NT2/D1 (cell line): ENCODE results near the gene DCAF8.

Experiments used
- DNase-seq: peaks from one replicate; pipeline ENCODE4 v3.0.0-alpha.2; 2011; ENCODE audit warnings: low read depth, low spot score
- H3K27me3 ChIP-seq: 2 replicates; pipeline ENCODE4 v1.6.0; 2011; ENCODE audit warnings: mild to moderate bottlenecking; ENCODE audit not compliant: insufficient read length, insufficient read depth
- H3K36me3 ChIP-seq: 2 replicates; pipeline ENCODE4 v1.6.1; 2011; ENCODE audit warnings: mild to moderate bottlenecking, low read length, mixed read lengths; ENCODE audit not compliant: insufficient read depth, insufficient read length
- H3K4me1 ChIP-seq: 2 replicates; pipeline ENCODE4 v1.5.1; 2011; ENCODE audit not compliant: insufficient read depth, insufficient read length
- H3K4me3 ChIP-seq: 2 replicates; pipeline ENCODE4 v1.5.1; 2011; ENCODE audit warnings: low read depth; ENCODE audit not compliant: insufficient read length
- H3K9ac ChIP-seq: 2 replicates; pipeline ENCODE4 v1.6.0; 2011; ENCODE audit warnings: low read depth; ENCODE audit not compliant: insufficient read length
- H3K9me3 ChIP-seq: 2 replicates; pipeline ENCODE4 v1.5.1; 2011; ENCODE audit warnings: mild to moderate bottlenecking, low read length; ENCODE audit not compliant: insufficient read depth
- SUZ12 ChIP-seq: IDR thresholded peaks from 2 replicates; pipeline ENCODE4 v1.6.1; 2011; ENCODE audit not compliant: insufficient read length, insufficient read depth; ENCODE audit errors: extremely low read depth
- YY1 ChIP-seq: IDR thresholded peaks from 2 replicates; pipeline ENCODE4 v1.6.1; 2011; ENCODE audit not compliant: insufficient read length, insufficient read depth
- ZNF274 ChIP-seq: IDR thresholded peaks from 2 replicates; pipeline ENCODE4 v1.6.1; 2011; ENCODE audit warnings: mild to moderate bottlenecking, low read depth, low read length

The DCAF8 gene

DNA sequence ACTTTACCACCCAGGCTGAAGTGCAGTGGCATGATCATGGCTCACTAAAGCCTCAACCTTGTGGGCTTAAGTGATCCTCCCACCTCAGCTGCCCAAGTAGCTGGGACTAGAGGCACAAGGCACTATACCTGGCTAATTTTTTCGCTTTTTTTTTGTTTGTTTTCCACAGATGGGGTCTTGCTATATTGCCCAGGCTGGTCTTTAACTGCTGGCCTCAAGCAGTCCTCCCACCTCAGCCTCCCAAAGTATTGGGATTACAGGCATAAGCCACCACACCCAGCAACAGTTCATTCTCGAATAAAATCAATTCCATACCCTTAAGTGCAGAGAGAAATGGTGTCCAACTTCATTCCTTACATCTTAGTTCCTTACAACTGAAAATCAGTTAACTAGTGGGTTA, 24.8 kb downstream of the DCAF8 start:
- Histone ChIP-seq H3K4me3 (no peak overlapping the region), H3K9me3 (no peaks in the 10 kb centered on the region), H3K36me3 (peaks cover 84% of the 10 kb centered on the region), H3K27me3 (no peaks in the 10 kb centered on the region), H3K4me1 (no peaks in the 10 kb centered on the region), H3K9ac (no peak overlapping the region)
- no peak for DNase-seq
- TF ChIP-seq SUZ12 (no peak), ZNF274 (no peak), YY1 (no peak)

DNA sequence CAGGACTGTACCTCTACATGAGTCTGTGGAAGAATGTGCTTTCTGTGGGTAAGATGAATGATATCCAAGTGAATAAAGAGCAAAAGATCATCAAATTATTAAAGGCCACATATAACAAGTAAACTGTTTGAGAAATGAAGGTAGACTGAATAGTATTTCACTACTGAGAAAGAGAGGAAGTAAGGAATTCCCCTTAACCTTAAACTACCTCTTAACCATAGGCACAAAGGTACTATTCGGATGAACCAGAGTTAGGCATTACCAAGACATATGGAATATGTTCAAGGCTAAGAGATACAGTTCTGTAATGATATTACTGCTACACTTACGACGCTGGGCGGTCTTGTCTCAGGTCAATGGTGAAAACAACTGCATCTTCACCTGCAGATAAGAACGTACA, 25.5 kb downstream of the DCAF8 start:
- H3K36me3 ChIP-seq, result peaks cover 85% of the 10 kb centered on the region

DNA sequence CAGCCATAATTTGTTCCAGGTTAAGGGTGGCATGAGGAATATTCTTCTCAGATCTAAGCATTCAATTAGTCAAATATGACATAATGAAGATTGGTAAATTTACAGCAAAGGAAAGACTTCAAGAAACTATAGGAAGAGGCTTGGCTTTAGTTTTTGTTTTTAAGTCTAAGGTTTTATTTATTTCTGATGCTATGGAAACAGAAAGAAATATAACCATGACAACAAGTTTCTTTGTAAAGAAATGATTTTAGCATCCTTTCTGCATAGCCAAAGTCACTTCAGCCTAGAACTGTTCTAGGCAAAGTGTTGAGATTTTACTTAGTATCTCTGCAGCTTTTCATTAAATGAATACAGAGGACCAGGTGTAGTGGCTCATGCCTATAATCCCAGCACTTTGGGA, 29.4 kb downstream of the DCAF8 start:
- TF ChIP-seq YY1, result no peak
- no peak for TF ChIP-seq SUZ12
- no peak for TF ChIP-seq ZNF274
- no peak overlapping the region for H3K4me3 ChIP-seq
- H3K9me3 ChIP-seq, result no peaks in the 10 kb centered on the region
- H3K36me3 ChIP-seq, result peaks cover 86% of the 10 kb centered on the region
- H3K4me1 ChIP-seq, result no peaks in the 10 kb centered on the region
- no peak for DNase-seq
- H3K9ac ChIP-seq, result no peak overlapping the region
- no peaks in the 10 kb centered on the region for H3K27me3 ChIP-seq

More for the DNA sequence above, 25.5 kb downstream of the DCAF8 start:
- Histone ChIP-seq H3K9me3 (no peaks in the 10 kb centered on the region), H3K4me1 (no peaks in the 10 kb centered on the region), H3K9ac (no peak overlapping the region), H3K4me3 (no peak overlapping the region), H3K27me3 (no peaks in the 10 kb centered on the region)
- no peak for DNase-seq
- TF ChIP-seq YY1 (no peak), SUZ12 (no peak), ZNF274 (no peak)

DNA sequence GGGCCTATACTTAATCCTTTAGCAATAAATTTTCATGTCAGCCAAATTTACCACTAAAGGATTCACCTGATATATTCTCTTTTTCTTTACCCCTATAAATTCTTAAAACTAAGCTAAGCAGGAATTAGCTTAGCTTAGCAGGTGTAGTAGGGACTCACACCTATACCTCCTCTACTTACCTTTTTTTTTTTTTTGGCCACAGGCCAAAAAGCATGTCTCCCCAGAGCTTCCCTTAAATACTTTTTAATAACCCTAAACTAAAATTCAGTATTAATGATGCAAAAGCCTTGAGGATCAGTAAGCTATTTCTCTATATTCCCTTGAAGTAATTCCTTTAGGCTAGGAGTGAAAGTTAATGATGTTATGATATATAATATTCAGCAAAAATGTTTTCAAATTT, 33.9 kb downstream of the DCAF8 start:
- Histone ChIP-seq H3K4me3 (no peak overlapping the region), H3K9ac (no peak overlapping the region), H3K4me1 (no peaks in the 10 kb centered on the region), H3K36me3 (peaks cover 99% of the 10 kb centered on the region), H3K27me3 (no peaks in the 10 kb centered on the region), H3K9me3 (no peaks in the 10 kb centered on the region)
- TF ChIP-seq ZNF274 (no peak), YY1 (no peak), SUZ12 (no peak)
- no peak for DNase-seq

DNA sequence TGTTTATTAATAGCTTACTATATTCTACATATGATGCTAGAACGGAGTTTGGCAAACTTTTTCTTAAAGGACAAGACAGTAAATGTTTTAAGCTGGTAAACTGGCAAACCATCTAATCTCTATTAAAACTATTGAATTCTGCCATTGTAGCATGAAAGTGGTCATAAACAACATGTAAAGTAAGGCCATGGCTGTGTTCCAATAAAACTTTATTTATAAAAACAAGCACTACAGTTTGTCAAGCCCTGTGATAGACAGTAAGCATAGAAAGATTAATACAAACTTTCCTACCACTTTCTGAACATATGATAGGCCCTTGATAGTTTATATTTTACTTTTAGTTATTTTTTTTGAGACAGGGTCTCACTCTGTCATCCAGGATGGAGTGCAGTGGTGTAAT, 34.8 kb downstream of the DCAF8 start:
- Histone ChIP-seq H3K4me3 (no peak overlapping the region), H3K27me3 (no peaks in the 10 kb centered on the region), H3K4me1 (no peaks in the 10 kb centered on the region), H3K9me3 (no peaks in the 10 kb centered on the region), H3K36me3 (peaks cover 99% of the 10 kb centered on the region), H3K9ac (no peak overlapping the region)
- TF ChIP-seq ZNF274, result no peak
- no peak for TF ChIP-seq YY1
- no peak for TF ChIP-seq SUZ12
- DNase-seq, result no peak

DNA sequence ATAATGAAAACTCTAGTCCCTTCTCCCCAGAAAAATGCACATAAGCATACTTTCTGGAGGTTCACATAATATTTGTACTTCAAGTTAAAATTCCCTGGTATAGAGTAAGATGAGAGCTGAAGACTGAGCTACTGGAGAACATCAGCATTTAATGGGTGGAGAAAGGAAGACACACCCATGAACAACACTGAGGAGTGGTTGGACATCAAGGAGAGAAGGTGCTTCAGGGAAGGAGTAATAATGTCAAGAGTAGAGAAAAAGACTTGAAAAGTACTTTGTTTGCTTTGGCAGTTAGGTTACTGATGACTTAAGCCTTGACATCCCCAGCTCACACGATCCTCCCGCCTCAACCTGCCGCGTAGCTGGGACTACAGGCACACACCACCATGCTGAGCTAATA, 35.3 kb downstream of the DCAF8 start:
- H3K9ac ChIP-seq, result no peak overlapping the region
- DNase-seq, result no peak
- no peaks in the 10 kb centered on the region for H3K9me3 ChIP-seq
- H3K4me1 ChIP-seq, result no peaks in the 10 kb centered on the region
- no peak overlapping the region for H3K4me3 ChIP-seq
- TF ChIP-seq SUZ12 (no peak), ZNF274 (no peak)
- no peaks in the 10 kb centered on the region for H3K27me3 ChIP-seq
- peaks cover 99% of the 10 kb centered on the region for H3K36me3 ChIP-seq

DNA sequence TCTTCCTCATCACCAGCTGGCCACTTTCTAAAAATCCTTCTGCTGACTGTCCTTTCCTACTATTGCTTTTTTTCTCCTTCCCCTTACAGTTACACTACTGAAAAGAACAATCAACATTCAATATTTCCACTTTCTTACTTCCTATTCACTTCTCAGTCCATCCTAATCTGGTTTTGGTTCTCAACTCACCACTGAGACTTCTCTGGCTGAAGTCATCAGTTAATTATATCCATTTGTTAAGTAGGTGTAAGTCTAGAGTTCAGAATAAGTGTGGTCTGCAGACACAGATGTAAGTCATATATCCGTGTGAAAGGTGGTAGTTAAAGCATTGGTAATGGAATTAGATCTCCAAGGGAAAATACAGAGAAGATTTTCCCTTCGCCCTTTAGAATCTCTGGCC, 35.7 kb downstream of the DCAF8 start:
- DNase-seq, result no peak
- Histone ChIP-seq H3K4me1 (no peaks in the 10 kb centered on the region), H3K4me3 (no peak overlapping the region), H3K27me3 (no peaks in the 10 kb centered on the region), H3K9ac (no peak overlapping the region), H3K9me3 (no peaks in the 10 kb centered on the region), H3K36me3 (peaks cover 99% of the 10 kb centered on the region)
- TF ChIP-seq YY1 (no peak), SUZ12 (no peak), ZNF274 (no peak)

DNA sequence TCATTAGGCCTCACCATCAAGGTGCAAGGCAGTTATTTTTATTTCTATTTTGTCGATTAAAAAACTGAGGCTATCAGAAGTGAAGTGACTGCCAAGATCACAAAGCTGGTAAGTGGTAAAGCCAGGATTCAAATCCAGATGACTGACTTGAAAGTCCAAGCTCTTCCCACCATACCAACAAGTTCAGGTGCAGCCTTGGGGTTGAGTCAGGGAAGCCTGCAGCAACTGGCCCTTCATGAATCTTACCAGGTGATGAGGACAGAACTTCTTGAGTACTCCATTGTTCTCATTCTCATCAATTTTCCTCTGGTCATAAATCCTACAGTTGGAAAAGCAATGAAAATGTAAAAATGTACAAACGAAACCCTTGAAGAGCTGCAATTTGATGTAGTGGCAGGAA, 37.0 kb downstream of the DCAF8 start:
- no peak overlapping the region for H3K4me3 ChIP-seq
- no peak for DNase-seq
- peaks cover 3% of the 10 kb centered on the region for H3K4me1 ChIP-seq
- no peaks in the 10 kb centered on the region for H3K27me3 ChIP-seq
- peaks cover 99% of the 10 kb centered on the region for H3K36me3 ChIP-seq
- no peak for TF ChIP-seq SUZ12
- no peak for TF ChIP-seq YY1
- TF ChIP-seq ZNF274, result no peak
- H3K9ac ChIP-seq, result no peak overlapping the region
- no peaks in the 10 kb centered on the region for H3K9me3 ChIP-seq
